GM19035 (cell line): ENCODE measurements around the gene GAMT.

Experiments used
- ATAC-seq: cut with Tn5 transposase; IDR thresholded peaks from one replicate; pipeline ENCODE4 v1.9.1; 2021; ENCODE audit not compliant: unreplicated experiment

GAMT gene

GRCh38 chr19:1401889-1402217, 511 bp upstream of the GAMT start:
- no peak for ATAC-seq

DNA sequence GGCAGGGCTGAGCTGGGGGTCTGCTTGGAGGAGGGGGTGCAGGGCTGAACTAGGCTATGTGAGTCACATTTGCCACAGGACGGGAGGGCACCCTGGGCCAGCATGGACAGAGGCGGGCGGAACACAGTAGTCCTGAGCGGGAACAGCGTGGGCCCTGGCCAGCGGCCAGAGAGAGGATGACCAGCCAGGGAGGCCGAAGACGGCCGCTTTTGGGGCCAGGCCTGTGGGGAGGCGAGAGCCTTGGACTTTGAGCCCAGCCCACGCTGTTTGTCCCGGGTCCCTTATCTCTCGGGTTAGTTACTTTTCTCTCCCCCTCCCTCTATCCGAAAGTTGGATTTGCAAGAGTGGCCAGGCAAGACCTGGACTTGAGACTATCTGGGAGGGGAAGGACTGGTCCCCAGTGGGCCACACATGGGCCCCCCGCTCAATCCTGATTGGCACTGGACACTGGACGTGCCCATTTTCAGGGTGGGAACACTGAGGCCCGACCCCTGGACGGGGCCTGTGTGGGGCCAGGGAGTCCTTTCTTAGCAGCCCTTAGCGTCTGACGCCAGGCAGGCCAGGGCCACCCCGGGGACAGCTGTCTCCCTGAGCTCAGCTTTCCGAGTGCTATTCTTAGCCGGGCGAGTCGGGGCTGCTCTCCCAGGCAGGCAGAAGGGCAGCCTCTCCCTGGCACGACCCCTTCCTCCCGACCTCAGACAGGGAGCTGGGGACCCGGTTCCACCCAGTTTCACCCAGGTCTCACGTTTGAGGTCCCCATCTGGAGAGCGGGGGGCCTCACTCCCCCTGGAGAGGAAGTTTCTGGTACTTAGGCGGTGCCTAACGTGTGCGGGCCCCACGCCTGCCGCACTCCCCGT, 833 bp downstream of the GAMT start:
- no peak for ATAC-seq

DNA sequence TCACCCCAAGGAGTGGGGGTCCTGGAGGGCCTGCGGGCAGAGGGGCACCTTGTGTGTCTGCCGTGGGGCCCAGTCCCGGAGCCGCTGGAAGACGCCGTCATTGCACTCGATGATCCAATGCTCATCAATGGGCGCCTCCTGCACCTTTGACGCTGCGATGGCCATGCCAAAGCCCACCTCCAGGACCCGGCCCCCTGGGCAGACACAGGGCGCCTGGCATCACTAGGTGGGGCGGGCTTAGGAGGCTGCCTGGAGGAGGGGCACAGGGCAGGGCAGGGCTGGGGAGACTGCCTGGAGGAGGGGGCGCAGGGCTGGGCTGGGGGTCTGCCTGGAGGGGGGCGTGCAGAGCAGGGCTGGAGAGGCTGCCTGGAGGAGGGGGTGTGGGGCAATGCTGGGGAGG, 1.6 kb downstream of the GAMT start:
- no peak for ATAC-seq

- ATAC-seq = no peak
Measured at GRCh38 chr19:1399079-1399478, 2.3 kb downstream of the GAMT start.

GRCh38 chr19:1397838-1398237, 3.5 kb downstream of the GAMT start:
- ATAC-seq = no peak

GRCh38 chr19:1396768-1397679, 4.3 kb downstream of the GAMT start:
- no peak for ATAC-seq

- ATAC-seq = no peak
Measured at GRCh38 chr19:1396019-1396767, 5.1 kb downstream of the GAMT start.

GRCh38 chr19:1395194-1396018, 5.9 kb downstream of the GAMT start:
- ATAC-seq = no peak

GRCh38 chr19:1394252-1395193, 6.8 kb downstream of the GAMT start:
- no peak for ATAC-seq

DNA sequence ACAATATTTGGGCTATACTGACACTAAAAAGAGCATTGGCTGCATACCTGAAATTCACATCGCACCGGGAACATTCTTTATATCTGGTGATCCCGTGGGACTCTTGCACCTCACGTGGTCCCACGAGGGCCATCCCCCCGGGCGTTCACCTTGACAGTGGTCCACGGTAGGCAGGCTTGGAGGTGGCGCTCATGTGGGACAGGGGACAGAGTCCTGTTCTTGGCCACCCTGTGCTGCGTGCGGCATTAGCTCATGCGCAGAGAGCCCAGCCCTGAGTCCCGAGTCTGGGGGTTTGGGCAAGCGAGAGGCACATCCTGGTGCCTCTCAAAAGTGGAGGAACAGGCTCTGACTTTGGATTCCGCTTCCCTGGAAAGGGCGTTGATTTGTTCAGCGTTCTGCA, 7.5 kb downstream of the GAMT start:
- no peak for ATAC-seq

- no peak for ATAC-seq
Measured at GRCh38 chr19:1392939-1393530, 8.3 kb downstream of the GAMT start.

DNA sequence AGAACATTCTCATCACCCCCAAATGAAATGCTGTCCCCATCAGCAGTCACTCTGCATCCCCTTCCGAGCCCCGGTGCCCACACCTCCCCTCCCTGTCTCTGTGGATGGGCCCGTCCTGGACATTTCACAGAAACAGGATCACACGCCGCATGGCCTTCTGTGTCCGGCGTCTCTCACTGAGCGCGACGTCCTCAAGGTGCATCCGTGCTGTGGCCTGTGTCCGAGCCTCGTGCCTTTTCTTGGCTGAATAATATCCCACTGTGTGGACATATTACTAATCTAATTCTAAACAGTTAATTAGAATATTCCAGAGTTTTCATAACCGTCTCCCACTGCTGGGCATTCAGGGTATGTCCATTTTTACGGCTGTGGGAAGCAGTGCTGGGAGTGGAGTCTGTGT, 8.9 kb downstream of the GAMT start:
- ATAC-seq = no peak

- ATAC-seq = no peak
Measured at GRCh38 chr19:1390890-1391423, 10.4 kb downstream of the GAMT start.

DNA sequence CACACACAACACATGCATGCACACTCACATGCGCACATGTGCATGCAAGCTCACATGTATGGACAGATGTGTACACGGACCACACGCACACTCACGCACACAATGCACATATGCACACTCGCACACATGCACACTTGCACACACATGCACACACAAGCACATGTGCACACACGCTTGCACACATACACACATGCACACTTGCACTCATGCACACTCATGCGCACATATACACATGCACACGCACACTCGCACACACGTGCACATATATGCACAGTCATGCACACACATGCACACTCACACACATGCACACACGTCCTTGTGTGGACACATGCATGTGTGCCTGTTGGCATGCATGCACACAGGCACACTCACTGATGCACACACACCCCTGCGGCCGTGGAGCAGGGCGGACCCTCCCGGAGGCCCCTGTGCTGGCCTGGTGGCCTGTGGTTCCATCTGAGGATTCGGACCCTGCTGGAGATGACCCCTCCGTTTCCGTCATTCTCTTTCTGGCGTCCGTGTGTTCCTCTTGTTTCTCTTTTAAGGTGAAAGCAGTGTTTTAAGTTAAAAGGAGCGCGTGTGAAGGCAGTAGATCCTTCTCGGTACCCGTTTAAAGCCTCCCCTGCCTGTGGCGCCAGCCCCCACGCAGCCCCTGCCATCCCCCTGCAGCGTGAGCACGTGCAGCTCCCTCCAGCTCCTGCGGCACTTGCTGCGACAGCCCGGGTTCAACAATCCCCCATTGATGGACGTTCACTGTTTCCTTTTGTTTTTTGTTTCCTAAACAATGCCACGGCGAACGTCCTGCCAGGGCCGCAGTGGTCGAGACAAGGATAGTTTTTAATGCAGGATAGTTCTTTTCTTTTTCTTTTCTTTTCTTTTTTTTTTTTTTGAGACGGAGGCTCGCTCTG, 12.1 kb downstream of the GAMT start:
- no peak for ATAC-seq

- no peak for ATAC-seq
Measured at GRCh38 chr19:1388637-1389026, 12.7 kb downstream of the GAMT start.

DNA sequence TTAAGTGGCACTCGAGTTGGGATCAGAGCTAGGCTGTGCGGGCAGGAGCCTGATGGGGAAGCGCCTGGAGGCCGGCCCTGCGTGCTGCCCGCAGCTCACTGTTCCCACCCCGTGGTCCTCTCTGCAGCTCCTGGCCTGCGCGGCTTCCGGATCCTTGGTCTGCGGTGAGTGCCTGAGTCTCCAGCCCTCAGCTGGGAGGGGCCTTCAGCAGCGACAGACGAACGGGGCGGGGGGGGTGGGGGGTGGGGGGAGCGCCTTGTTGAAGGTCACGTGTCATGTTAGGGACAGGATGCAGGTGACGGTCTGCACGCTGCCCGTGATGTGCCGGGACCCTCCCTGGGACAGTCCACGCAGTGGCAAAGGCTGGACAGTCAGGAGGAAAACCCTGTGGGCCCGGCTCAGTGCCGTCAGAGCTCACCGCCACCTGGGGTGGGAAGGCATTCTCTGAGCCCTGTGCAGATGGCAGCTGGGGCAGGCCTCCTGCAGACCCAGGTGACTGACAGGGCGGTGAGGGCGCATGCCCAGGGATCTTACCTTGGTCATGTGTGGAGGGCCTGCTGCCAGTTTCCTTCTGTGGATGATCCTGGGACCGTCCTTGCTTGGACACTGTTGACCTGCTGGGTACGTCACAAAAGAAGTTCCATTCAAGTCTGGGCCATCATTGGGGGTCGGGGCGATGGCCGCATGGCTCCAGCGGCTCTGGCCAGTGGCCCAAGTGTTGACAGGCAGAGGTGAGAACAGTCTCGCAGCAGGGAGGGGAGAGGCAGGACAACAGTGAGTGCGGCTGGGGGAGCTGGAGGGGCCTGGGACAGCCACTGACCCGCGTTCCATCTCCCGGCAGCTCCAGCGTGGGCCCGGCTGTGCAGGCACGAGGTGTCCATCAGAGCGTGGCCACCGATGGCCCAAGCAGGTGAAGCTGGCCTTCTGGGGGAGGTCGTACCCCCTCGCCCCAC, 13.4 kb downstream of the GAMT start:
- ATAC-seq = no peak
